H1 (cell line): ENCODE data around the gene PIGS. TPM values are rescaled to one million over a fixed set of nuclear protein-coding genes. Genes with fewer than 3 reads are reported as not detected.

Experiments used
- CTCF ChIA-PET: fragments of 300-600 bp; sonication (Branson Sonifier 250); formaldehyde crosslinking; loops from one replicate; lab custom pipeline; 2021; ENCODE audit not compliant: partially characterized antibody; lab: Charles Lee
- POLR2A ChIA-PET: fragments of 300-600 bp; sonication (Branson Sonifier 250); formaldehyde crosslinking; loops from one replicate; lab custom pipeline; 2021; ENCODE audit warnings: inconsistent platforms; ENCODE audit not compliant: partially characterized antibody; lab: Charles Lee
- DNase-seq, 2 experiments: peaks; one replicate each; pipeline versions ENCODE4 v3.0.0 to v3.0.0-alpha.2; 2010 to 2022; ENCODE audit warnings: low spot score in 2 of 2, low read depth in 1 of 2, mixed read lengths in 1 of 2
- FAIRE-seq: peaks from 2 replicates; lab custom pipeline; 2011; peaks lifted over from hg19 to GRCh38; lab: Jason Lieb, UNC
- H2AFZ ChIP-seq: 2 replicates; pipeline ENCODE4 v1.8.1; 2012; ENCODE audit warnings: low read length, inconsistent platforms
- H2AK5ac ChIP-seq: 2 replicates; pipeline ENCODE4 v1.6.1; 2013; ENCODE audit warnings: low read depth, low read length
- H2BK120ac ChIP-seq: replicated peaks from 2 replicates; pipeline ENCODE3; 2013; ENCODE audit warnings: low read depth, low read length, inconsistent platforms
- H2BK12ac ChIP-seq: 2 replicates; pipeline ENCODE4 v1.6.1; 2013; ENCODE audit warnings: low read depth, low read length
- H2BK15ac ChIP-seq: 2 replicates; pipeline ENCODE4 v1.6.1; 2013; ENCODE audit warnings: low read length
- H2BK20ac ChIP-seq: 2 replicates; pipeline ENCODE4 v1.6.1; 2013; ENCODE audit warnings: low read length
- H2BK5ac ChIP-seq: 2 replicates; pipeline ENCODE4 v1.6.1; 2013; ENCODE audit warnings: low read depth, low read length
- H3K14ac ChIP-seq: 2 replicates; pipeline ENCODE4 v1.6.1; 2013; ENCODE audit warnings: inconsistent platforms; ENCODE audit not compliant: insufficient read length
- H3K18ac ChIP-seq: 2 replicates; pipeline ENCODE4 v1.6.1; 2013; ENCODE audit warnings: low read length; ENCODE audit errors: extremely low read depth
- H3K23ac ChIP-seq: 2 replicates; pipeline ENCODE4 v1.6.1; 2013; ENCODE audit warnings: inconsistent platforms; ENCODE audit not compliant: insufficient read length
- H3K23me2 ChIP-seq: 2 replicates; pipeline ENCODE4 v1.6.1; 2013; ENCODE audit warnings: low read depth, low read length
- H3K27ac ChIP-seq: 2 replicates; pipeline ENCODE4 v1.6.1; 2011; ENCODE audit warnings: low read depth, low read length, inconsistent platforms
- H3K27me3 ChIP-seq, 4 experiments: replicated peaks in 1 of 4; 1 replicate in 1 of 4; 2 replicates in 3 of 4; pipeline versions ENCODE4 v1.6.1 to v1.8.1; 2011 to 2013; ENCODE audit warnings: low read length in 3 of 4, mild to moderate bottlenecking in 3 of 4, inconsistent platforms in 2 of 4, mixed read lengths in 2 of 4, moderate library complexity in 1 of 4; ENCODE audit not compliant: control insufficient read depth in 3 of 4, insufficient read depth in 3 of 4; ENCODE audit errors: extremely low read depth in 1 of 4
- H3K36me3 ChIP-seq, 4 experiments: 2 replicates each; pipeline versions ENCODE4 v1.6.1 to v1.8.1; 2011 to 2013; ENCODE audit warnings: mild to moderate bottlenecking in 4 of 4, low read length in 3 of 4, moderate library complexity in 2 of 4, control low read depth in 1 of 4, inconsistent platforms in 1 of 4; ENCODE audit not compliant: insufficient read depth in 4 of 4, control insufficient read depth in 2 of 4
- H3K4ac ChIP-seq: replicated peaks from 2 replicates; pipeline ENCODE3; 2013; ENCODE audit warnings: low read length, low read depth, mixed read lengths, inconsistent platforms; ENCODE audit not compliant: insufficient read length
- H3K4me1 ChIP-seq, 4 experiments: replicated peaks in 1 of 4; 1 replicate in 1 of 4; 2 replicates in 3 of 4; pipeline versions ENCODE4 v1.6.1 to v1.8.1; 2011 to 2013; ENCODE audit warnings: low read length in 3 of 4, inconsistent platforms in 2 of 4, mixed read lengths in 1 of 4; ENCODE audit not compliant: insufficient read depth in 4 of 4, control insufficient read depth in 3 of 4
- H3K4me2 ChIP-seq, 2 experiments: 2 replicates each; pipeline versions ENCODE4 v1.6.1 to v1.8.1; 2011 to 2013; ENCODE audit warnings: low read depth in 2 of 2, low read length in 2 of 2, control low read depth in 1 of 2, inconsistent platforms in 1 of 2, mild to moderate bottlenecking in 1 of 2; ENCODE audit not compliant: insufficient read depth in 1 of 2
- H3K4me3 ChIP-seq, 4 experiments: fragments of 200-600, 300-600 bp in 1 of 4; sonication (generic), shearing (Covaris generic), sonication (Bioruptor Twin) in 1 of 4; 2 replicates each; pipeline versions ENCODE4 v1.5.1 to v1.8.1; 2011 to 2016; ENCODE audit warnings: low read length in 4 of 4, low read depth in 3 of 4, control low read depth in 2 of 4, inconsistent platforms in 2 of 4, mild to moderate bottlenecking in 2 of 4, mixed read lengths in 1 of 4, moderate library complexity in 1 of 4; ENCODE audit not compliant: insufficient read depth in 2 of 4; ENCODE audit errors: extremely low read depth in 1 of 4
- H3K56ac ChIP-seq: replicated peaks from 2 replicates; pipeline ENCODE3; 2013; ENCODE audit warnings: low read depth, mild to moderate bottlenecking, mixed read lengths, low read length, inconsistent platforms; ENCODE audit not compliant: insufficient read length
- H3K79me1 ChIP-seq: 2 replicates; pipeline ENCODE4 v1.6.1; 2013; ENCODE audit warnings: low read depth, low read length, control low read depth
- H3K79me2 ChIP-seq, 2 experiments: 2 replicates each; pipeline versions ENCODE4 v1.6.1 to v1.8.1; 2012 to 2013; ENCODE audit warnings: low read length in 2 of 2, mild to moderate bottlenecking in 2 of 2, inconsistent platforms in 1 of 2; ENCODE audit not compliant: insufficient read depth in 2 of 2, control insufficient read depth in 1 of 2
- H3K9ac ChIP-seq, 4 experiments: replicated peaks in 1 of 4; 1 replicate in 1 of 4; 2 replicates in 3 of 4; pipeline versions ENCODE4 v1.6.1 to v1.8.1; 2011 to 2013; ENCODE audit warnings: low read depth in 3 of 4, low read length in 3 of 4, control low read depth in 2 of 4, mild to moderate bottlenecking in 2 of 4, moderate library complexity in 2 of 4, inconsistent platforms in 1 of 4; ENCODE audit errors: extremely low read depth in 1 of 4
- H3K9me3 ChIP-seq, 2 experiments: 2 replicates each; pipeline versions ENCODE4 v1.6.1 to v1.8.1; 2012 to 2013; ENCODE audit warnings: mild to moderate bottlenecking in 2 of 2, moderate library complexity in 2 of 2, control low read depth in 1 of 2, inconsistent platforms in 1 of 2, low read depth in 1 of 2, low read length in 1 of 2, mixed read lengths in 1 of 2; ENCODE audit not compliant: insufficient read depth in 2 of 2
- H4K20me1 ChIP-seq, 2 experiments: replicated peaks in 1 of 2; 2 replicates each; pipeline versions ENCODE3 to v1.8.1; 2011 to 2013; ENCODE audit warnings: inconsistent platforms in 2 of 2, low read length in 2 of 2, mild to moderate bottlenecking in 1 of 2; ENCODE audit not compliant: insufficient read depth in 2 of 2, control insufficient read depth in 1 of 2
- H4K5ac ChIP-seq: 2 replicates; pipeline ENCODE4 v1.6.1; 2013; ENCODE audit warnings: low read length, low read depth, mixed read lengths, inconsistent platforms; ENCODE audit not compliant: insufficient read length
- H4K8ac ChIP-seq: 2 replicates; pipeline ENCODE4 v1.8.0; 2013; ENCODE audit warnings: mild to moderate bottlenecking, moderate library complexity, low read length, inconsistent platforms; ENCODE audit not compliant: insufficient read depth; ENCODE audit errors: extremely low read depth
- H4K91ac ChIP-seq: replicated peaks from 2 replicates; pipeline ENCODE3; 2013; ENCODE audit warnings: low read length, mixed read lengths, inconsistent platforms; ENCODE audit not compliant: insufficient read length
- POLR2A ChIP-seq, 2 experiments: IDR thresholded peaks; 1 replicate in 1 of 2; 2 replicates in 1 of 2; pipeline ENCODE4 v1.6.1; 2011; ENCODE audit warnings: low read depth in 2 of 2, low read length in 2 of 2, mild to moderate bottlenecking in 2 of 2; ENCODE audit errors: control extremely low read depth in 1 of 2
- TAF7 ChIP-seq: optimal IDR thresholded peaks from 2 replicates; pipeline ENCODE3; 2011; ENCODE audit warnings: low read depth, mild to moderate bottlenecking, inconsistent platforms, low read length, moderate library complexity, borderline replicate concordance
- WGBS, 2 experiments: shearing (Covaris generic) in 1 of 2; methylation state at CpG; one replicate each; pipeline versions ENCODE4 v1.1.6 to v1.1.7; 2013 to 2015; ENCODE audit warnings: low lambda C conversion rate in 2 of 2, mixed read lengths in 2 of 2, inconsistent platforms in 1 of 2, low coverage in 1 of 2, missing lambda C conversion rate in 1 of 2; ENCODE audit not compliant: insufficient replicate concordance in 2 of 2, insufficient coverage in 1 of 2, insufficient read length in 1 of 2; ENCODE audit errors: extremely low coverage in 1 of 2, missing lambda C conversion rate in 1 of 2; 5-methylcytosine and 5-hydroxymethylcytosine counted together
- polyA plus RNA-seq, 7 experiments: library from polyadenylated mRNA; depleted of rRNA in 3 of 7; stranded (reverse) in 5 of 7; unstranded in 2 of 7; fragments of >200 nt in 5 of 7; fragments of 200-250 nt in 2 of 7; gene quantifications; 1 replicate in 5 of 7; 2 replicates in 1 of 7; 4 replicates in 1 of 7; pipeline versions ENCODE4 v1.2.1 to v1.2.3, GENCODE V29; 2011 to 2013; ENCODE audit warnings: missing spikeins in 2 of 7, mixed read lengths in 2 of 7
- total RNA-seq: library from RNA; stranded (reverse); fragmentation: NEBNext Ultra II Directional; extraction: Animal tissue kit (Norgen Biotek cat#: 25700); gene quantifications from 2 replicates; pipeline ENCODE4 v1.2.1, GENCODE V29; 2021

Gene PIGS
- total and polyA plus RNA-seq, 2 of the 8 experiments (the other 6 are each of a cell fraction or from before 2014, with no cell fraction given), result 44.3 to 50.6 TPM

- POLR2A ChIA-PET, result interaction anchor here (0.5 to 7.5 kb wide), 21 partner anchors 8 to 1038 kb away, joined by 3 to 83 read pairs (median 4); partner anchors contain the start of genes ALDOC, PROCA1, RSKR and SDF2
- Histone ChIP-seq H3K4me3 (peak overlapping the region; percentile 78 to 93 (median 92)), H2BK20ac (no peak overlapping the region), H4K8ac (peak overlapping the region; percentile 81), H4K5ac (peak overlapping the region; percentile 50), H3K79me2 (peaks cover 0 to 16% of the 10 kb centered on the region in 2 experiments; a peak in 2 of 4 replicates), H3K23ac (no peak overlapping the region), H4K20me1 (no peaks in the 10 kb centered on the region), H3K4ac (no peak overlapping the region), H2BK5ac (no peak overlapping the region), H2BK15ac (no peak overlapping the region), H4K91ac (no peak overlapping the region), H3K56ac (no peak overlapping the region), H3K9me3 (no peaks in the 10 kb centered on the region), H3K14ac (no peak overlapping the region), H3K4me2 (peak overlapping the region; percentile 86 to 96), H3K36me3 (peaks cover 0 to 5% (median 2%) of the 10 kb centered on the region in 4 experiments; a peak in 3 of 8 replicates), H2AFZ (peak overlapping the region; percentile 60), H2BK12ac (no peak overlapping the region), H2BK120ac (no peak overlapping the region), H3K79me1 (no peaks in the 10 kb centered on the region; the same call in 1 of the 2 replicates), H2AK5ac (no peak overlapping the region), H3K23me2 (peaks cover 9% of the 10 kb centered on the region; the same call in 1 of the 2 replicates), H3K4me1 (peaks cover 0 to 4% (median 0%) of the 10 kb centered on the region in 4 experiments; a peak in 2 of 7 replicates), H3K27ac (no peak overlapping the region), H3K18ac (peak overlapping the region; percentile 72; the same call in 1 of the 2 replicates), H3K27me3 (no peaks in the 10 kb centered on the region; a peak in 1 of 7 replicates), H3K9ac (peak overlapping the region in 3 of 4 experiments; percentile 51 to 76 (median 60); a peak in 5 of 7 replicates)
- no peak for TF ChIP-seq TAF7
- peak in 1 of 2 experiments; percentile 3; a peak in 1 of 3 replicates for TF ChIP-seq POLR2A (IDR thresholded peaks at IDR 0.05; ENCODE audit: control extremely low read depth in 1 of 2, low read depth in 2 of 2, low read length in 2 of 2)
- FAIRE-seq (no peak), DNase-seq (peak in 1 of 2 experiments; percentile 54)
- WGBS, 2 experiments, result 31% methylated on average over 40 of the region's 40 CpGs; no CpG with 5 or more reads in 1 of the 2 experiments
- CTCF ChIA-PET, result interaction anchor here (1.0 to 5.6 kb wide), 3 partner anchors 13 to 29 kb away, joined by 4 to 45 read pairs (median 5); partner anchors contain the start of genes PIGS and RSKR
Measured at GRCh38 chr17:28599311-28600184, 28.2 kb upstream of the PIGS start.
